ENCODE data around the gene PAQR6. TPM values are rescaled to one million over a fixed set of nuclear protein-coding genes. Genes with fewer than 3 reads are reported as not detected.

The PAQR6 gene
- total and polyA plus RNA-seq, 2 of the 8 experiments (the other 6 are each of a cell fraction or from before 2014, with no cell fraction given): 7.1 to 11.3 TPM

DNA sequence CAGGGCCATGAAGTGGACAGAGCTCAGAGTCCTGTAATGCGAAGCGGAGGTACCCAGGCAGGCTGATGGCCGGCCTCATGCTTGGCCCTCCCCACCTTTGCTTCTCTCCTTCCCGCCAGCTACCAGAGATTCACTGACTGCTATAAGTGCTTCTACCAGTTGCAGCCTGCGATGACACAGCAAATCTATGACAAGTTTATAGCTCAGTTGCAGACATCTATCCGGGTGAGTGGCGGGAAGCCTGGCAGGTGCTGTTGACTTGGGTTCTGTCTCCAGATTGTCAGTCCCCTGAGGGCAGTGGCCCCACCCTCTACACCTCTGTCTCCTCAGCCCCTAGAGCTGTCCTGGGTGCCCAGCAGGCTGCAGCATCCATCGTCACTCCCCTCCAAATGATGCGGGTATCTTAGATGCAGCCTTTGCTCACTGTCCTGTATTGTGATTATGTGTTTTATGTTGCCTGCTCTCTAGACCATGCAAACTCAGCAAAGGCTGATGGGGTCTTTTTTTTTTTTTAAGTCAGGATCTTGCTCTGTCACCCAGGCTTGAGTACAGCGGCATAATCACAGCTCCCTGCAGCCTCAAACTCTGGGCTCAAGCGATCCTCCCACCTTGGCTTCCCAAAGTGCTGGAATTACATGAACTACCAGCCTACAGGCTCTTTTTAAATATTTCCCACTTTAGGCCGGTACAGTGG, 15.5 kb downstream of the PAQR6 start:
- DNase-seq (ENCODE audit: low read depth in 1 of 2, low spot score in 2 of 2) (no peak), FAIRE-seq (no peak)
- Histone ChIP-seq H4K5ac (ENCODE audit: insufficient read length, low read depth, low read length) (no peak overlapping the region), H4K20me1 (replicated peaks in 1 of 2; ENCODE audit: control insufficient read depth in 1 of 2, insufficient read depth in 2 of 2, low read length in 2 of 2) (peaks cover 0 to 4% of the 10 kb centered on the region in 2 experiments), H3K79me2 (ENCODE audit: control insufficient read depth in 1 of 2, insufficient read depth in 2 of 2, low read length in 2 of 2) (no peaks in the 10 kb centered on the region), H3K4me3 (ENCODE audit: extremely low read depth in 1 of 4, insufficient read depth in 2 of 4, low read depth in 3 of 4, low read length in 4 of 4) (no peak overlapping the region), H3K18ac (ENCODE audit: extremely low read depth, low read length) (no peak overlapping the region), H2BK120ac (replicated peaks; ENCODE audit: low read depth, low read length) (no peak overlapping the region), H3K36me3 (ENCODE audit: control insufficient read depth in 2 of 4, insufficient read depth in 4 of 4, low read length in 3 of 4) (peaks cover 13 to 35% (median 20%) of the 10 kb centered on the region in 4 experiments; a peak in 6 of 8 replicates), H2BK15ac (ENCODE audit: low read length) (no peak overlapping the region), H3K14ac (ENCODE audit: insufficient read length) (no peak overlapping the region), H3K79me1 (ENCODE audit: low read depth, low read length) (peaks cover 3% of the 10 kb centered on the region), H3K27me3 (replicated peaks in 1 of 4; ENCODE audit: control insufficient read depth in 3 of 4, extremely low read depth in 1 of 4, insufficient read depth in 3 of 4, low read length in 3 of 4) (no peaks in the 10 kb centered on the region), H2BK12ac (ENCODE audit: low read depth, low read length) (no peak overlapping the region), H3K4me1 (replicated peaks in 1 of 4; ENCODE audit: control insufficient read depth in 3 of 4, insufficient read depth in 4 of 4, low read length in 3 of 4) (no peaks in the 10 kb centered on the region), H2AFZ (ENCODE audit: low read length) (no peak overlapping the region), H3K4me2 (ENCODE audit: insufficient read depth in 1 of 2, low read depth in 2 of 2, low read length in 2 of 2) (no peak overlapping the region), H3K27ac (ENCODE audit: low read depth, low read length) (no peak overlapping the region), H2BK20ac (ENCODE audit: low read length) (no peak overlapping the region), H3K23me2 (ENCODE audit: low read depth, low read length) (no peaks in the 10 kb centered on the region), H3K56ac (replicated peaks; ENCODE audit: insufficient read length, low read depth, low read length) (no peak overlapping the region), H2BK5ac (ENCODE audit: low read depth, low read length) (peak overlapping the region; percentile 26; the same call in 1 of the 2 replicates), H3K9me3 (ENCODE audit: insufficient read depth in 2 of 2, low read depth in 1 of 2, low read length in 1 of 2) (no peaks in the 10 kb centered on the region), H4K91ac (replicated peaks; ENCODE audit: insufficient read length, low read length) (no peak overlapping the region), H2AK5ac (ENCODE audit: low read depth, low read length) (no peak overlapping the region), H3K23ac (ENCODE audit: insufficient read length) (no peak overlapping the region), H4K8ac (ENCODE audit: extremely low read depth, insufficient read depth, low read length) (no peak overlapping the region), H3K9ac (replicated peaks in 1 of 4; ENCODE audit: extremely low read depth in 1 of 4, low read depth in 3 of 4, low read length in 3 of 4) (no peak overlapping the region), H3K4ac (replicated peaks; ENCODE audit: insufficient read length, low read depth, low read length) (no peak overlapping the region)
- POLR2A ChIA-PET (ENCODE audit: partially characterized antibody): interaction anchor here (0.8 to 12.7 kb wide), 8 partner anchors 10 to 86 kb away, joined by 3 to 82 read pairs (median 3); partner anchors contain the start of genes BGLAP, PAQR6 and SMG5
- 94% methylated on average over 11 of the region's 12 CpGs; no CpG with 5 or more reads in 1 of the 2 experiments for WGBS, 2 experiments (ENCODE audit: extremely low coverage in 1 of 2, insufficient coverage in 1 of 2, insufficient read length in 1 of 2, insufficient replicate concordance in 2 of 2, low coverage in 1 of 2, low lambda C conversion rate in 2 of 2, missing lambda C conversion rate in 1 of 2)
- CTCF ChIA-PET (ENCODE audit: partially characterized antibody): interaction anchor here (0.7 to 47.2 kb wide), 9 partner anchors 9 to 145 kb away, joined by 3 to 1265 read pairs (median 3); partner anchors contain the start of genes PAQR6, PMF1 and SEMA4A
- TF ChIP-seq PHF8 (conservative IDR thresholded peaks at IDR 0.05; ENCODE audit: low read depth, low read length): no peak
- no peak for TF ChIP-seq MAFK (IDR thresholded peaks at IDR 0.05; ENCODE audit: low read depth, low read length)
- TF ChIP-seq, protein P1, sequence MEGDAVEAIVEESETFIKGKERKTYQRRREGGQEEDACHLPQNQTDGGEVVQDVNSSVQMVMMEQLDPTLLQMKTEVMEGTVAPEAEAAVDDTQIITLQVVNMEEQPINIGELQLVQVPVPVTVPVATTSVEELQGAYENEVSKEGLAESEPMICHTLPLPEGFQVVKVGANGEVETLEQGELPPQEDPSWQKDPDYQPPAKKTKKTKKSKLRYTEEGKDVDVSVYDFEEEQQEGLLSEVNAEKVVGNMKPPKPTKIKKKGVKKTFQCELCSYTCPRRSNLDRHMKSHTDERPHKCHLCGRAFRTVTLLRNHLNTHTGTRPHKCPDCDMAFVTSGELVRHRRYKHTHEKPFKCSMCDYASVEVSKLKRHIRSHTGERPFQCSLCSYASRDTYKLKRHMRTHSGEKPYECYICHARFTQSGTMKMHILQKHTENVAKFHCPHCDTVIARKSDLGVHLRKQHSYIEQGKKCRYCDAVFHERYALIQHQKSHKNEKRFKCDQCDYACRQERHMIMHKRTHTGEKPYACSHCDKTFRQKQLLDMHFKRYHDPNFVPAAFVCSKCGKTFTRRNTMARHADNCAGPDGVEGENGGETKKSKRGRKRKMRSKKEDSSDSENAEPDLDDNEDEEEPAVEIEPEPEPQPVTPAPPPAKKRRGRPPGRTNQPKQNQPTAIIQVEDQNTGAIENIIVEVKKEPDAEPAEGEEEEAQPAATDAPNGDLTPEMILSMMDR (IDR thresholded peaks at IDR 0.05; ENCODE audit: control extremely low read depth in 1 of 3, insufficient read depth in 1 of 3, low read depth in 1 of 3, low read length in 3 of 3): no peak
- TF ChIP-seq POU5F1 (IDR thresholded peaks at IDR 0.05; ENCODE audit: low read depth, low read length): no peak
- TF ChIP-seq TBP (IDR thresholded peaks at IDR 0.05; ENCODE audit: low read depth, low read length): no peak
- TF ChIP-seq EGR1 (IDR thresholded peaks at IDR 0.05; ENCODE audit: borderline replicate concordance, low read depth, low read length): no peak
- TF ChIP-seq POLR2A (IDR thresholded peaks at IDR 0.05; ENCODE audit: control extremely low read depth in 1 of 2, low read depth in 2 of 2, low read length in 2 of 2): no peak; a peak in 1 of 3 replicates
- TF ChIP-seq HDAC2 (IDR thresholded peaks at IDR 0.05; ENCODE audit: borderline replicate concordance in 1 of 2, low read depth in 2 of 2, low read length in 2 of 2): no peak
- TF ChIP-seq BCL11A (IDR thresholded peaks at IDR 0.05; ENCODE audit: low read depth in 2 of 2, low read length in 2 of 2): no peak
- TF ChIP-seq YY1 (IDR thresholded peaks at IDR 0.05; ENCODE audit: low read depth, low read length): no peak
